Measurements from ENCODE around the gene TREX2. TPM values are rescaled to one million over a fixed set of nuclear protein-coding genes. Genes with fewer than 3 reads are reported as not detected.
"Not testable (repeated sequence)": the region's sequence is repeated elsewhere in the genome, so short reads cannot be mapped to it uniquely, and the experiment has no call there.

Gene TREX2
- total RNA-seq, 2 experiments from 2014 or later: 1.8 to 2.0 TPM

- H3K9me3 Mint-ChIP-seq (ENCODE audit: low read depth): no peaks in the 10 kb centered on the region
- CTCF ChIA-PET: no interaction called here
- no peaks in the 10 kb centered on the region for H3K36me3 Mint-ChIP-seq
- H3K4me3 Mint-ChIP-seq: peak within 1 kb of the TSS; percentile 71
- H3K4me1 Mint-ChIP-seq: peaks cover 8% of the 10 kb centered on the region
- ATAC-seq (peak; percentile 69), DNase-seq (peak; percentile 41)
- no peak within 1 kb of the TSS for H3K27ac Mint-ChIP-seq
- peaks cover 8% of the 10 kb centered on the region for H3K27me3 Mint-ChIP-seq
Measured at GRCh38 chrX:153411255-153411987, 34.4 kb downstream of the TREX2 start, which contains the start of gene ZFP92. TSS of gene ZFP92 (plus strand) at chrX:153411472. CDS start at chrX:153418323, 6,851 bp downstream.

- Mint-ChIP-seq H3K27me3 (peaks cover 8% of the 10 kb centered on the region), H3K4me3 (peak overlapping the region; percentile 49), H3K9me3 (ENCODE audit: low read depth) (no peaks in the 10 kb centered on the region), H3K27ac (no peak overlapping the region), H3K36me3 (no peaks in the 10 kb centered on the region), H3K4me1 (peaks cover 8% of the 10 kb centered on the region)
- CTCF ChIA-PET: no interaction called here
- ATAC-seq: no peak
- DNase-seq: no peak
Measured at GRCh38 chrX:153410888-153411254, 35.0 kb downstream of the TREX2 start.

- Mint-ChIP-seq H3K4me1 (peaks cover 8% of the 10 kb centered on the region), H3K36me3 (no peaks in the 10 kb centered on the region), H3K27me3 (peaks cover 8% of the 10 kb centered on the region), H3K9me3 (ENCODE audit: low read depth) (no peaks in the 10 kb centered on the region), H3K27ac (no peak overlapping the region), H3K4me3 (no peak overlapping the region)
- CTCF ChIA-PET: no interaction called here
- no peak for DNase-seq
- ATAC-seq: no peak
Measured at GRCh38 chrX:153410373-153410772, 35.5 kb downstream of the TREX2 start.

GRCh38 chrX:153409414-153410101, 36.3 kb downstream of the TREX2 start:
- Mint-ChIP-seq H3K27me3 (peaks cover 8% of the 10 kb centered on the region), H3K9me3 (ENCODE audit: low read depth) (no peaks in the 10 kb centered on the region), H3K4me3 (no peak overlapping the region), H3K36me3 (no peaks in the 10 kb centered on the region), H3K27ac (no peak overlapping the region), H3K4me1 (peaks cover 16% of the 10 kb centered on the region)
- DNase-seq (no peak), ATAC-seq (no peak)
- CTCF ChIA-PET: no interaction called here

- CTCF ChIA-PET: interaction anchor here (1.2 kb wide), 1 partner anchor 10 kb away, joined by 3 read pairs; no protein-coding TSS in a partner anchor
- no peaks in the 10 kb centered on the region for H3K9me3 Mint-ChIP-seq (ENCODE audit: low read depth)
- no peak overlapping the region for H3K27ac Mint-ChIP-seq
- peaks cover 8% of the 10 kb centered on the region for H3K27me3 Mint-ChIP-seq
- ATAC-seq (no peak), DNase-seq (no peak)
- H3K36me3 Mint-ChIP-seq: no peaks in the 10 kb centered on the region
- H3K4me3 Mint-ChIP-seq: no peak overlapping the region
- peaks cover 20% of the 10 kb centered on the region for H3K4me1 Mint-ChIP-seq
Measured at GRCh38 chrX:153408871-153409351, 36.9 kb downstream of the TREX2 start.

- Mint-ChIP-seq H3K9me3 (ENCODE audit: low read depth) (no peaks in the 10 kb centered on the region), H3K36me3 (no peaks in the 10 kb centered on the region), H3K4me3 (no peak overlapping the region), H3K27me3 (peaks cover 11% of the 10 kb centered on the region), H3K27ac (no peak overlapping the region), H3K4me1 (peaks cover 22% of the 10 kb centered on the region)
- CTCF ChIA-PET: interaction anchor here (1.2 kb wide), 1 partner anchor 9 kb away, joined by 3 read pairs; no protein-coding TSS in a partner anchor
- ATAC-seq: no peak
- no peak for DNase-seq
Measured at GRCh38 chrX:153408221-153408721, 37.6 kb downstream of the TREX2 start.

- Mint-ChIP-seq H3K9me3 (ENCODE audit: low read depth) (no peaks in the 10 kb centered on the region), H3K27me3 (peaks cover 15% of the 10 kb centered on the region), H3K4me1 (peaks cover 24% of the 10 kb centered on the region), H3K4me3 (no peak overlapping the region), H3K27ac (no peak overlapping the region), H3K36me3 (no peaks in the 10 kb centered on the region)
- CTCF ChIA-PET: interaction anchor here (1.2 kb wide), 1 partner anchor 9 kb away, joined by 3 read pairs; no protein-coding TSS in a partner anchor
- no peak for DNase-seq
- ATAC-seq: no peak
Measured at GRCh38 chrX:153407736-153408135, 38.1 kb downstream of the TREX2 start.

- DNase-seq (no peak), ATAC-seq (no peak)
- no peak overlapping the region for H3K4me3 Mint-ChIP-seq
- no peaks in the 10 kb centered on the region for H3K36me3 Mint-ChIP-seq
- CTCF ChIA-PET: no interaction called here
- H3K27me3 Mint-ChIP-seq: peaks cover 13% of the 10 kb centered on the region
- H3K4me1 Mint-ChIP-seq: peaks cover 20% of the 10 kb centered on the region
- H3K9me3 Mint-ChIP-seq (ENCODE audit: low read depth): no peaks in the 10 kb centered on the region
- H3K27ac Mint-ChIP-seq: no peak overlapping the region
Measured at GRCh38 chrX:153406903-153407302, 39.0 kb downstream of the TREX2 start.

GRCh38 chrX:153406011-153406410, 39.8 kb downstream of the TREX2 start:
- DNase-seq (no peak), ATAC-seq (no peak)
- Mint-ChIP-seq H3K4me1 (peaks cover 18% of the 10 kb centered on the region), H3K36me3 (no peaks in the 10 kb centered on the region), H3K27me3 (peaks cover 11% of the 10 kb centered on the region), H3K27ac (no peak overlapping the region), H3K9me3 (ENCODE audit: low read depth) (no peaks in the 10 kb centered on the region), H3K4me3 (no peak overlapping the region)
- CTCF ChIA-PET: no interaction called here

GRCh38 chrX:153405426-153405825, 40.4 kb downstream of the TREX2 start:
- Mint-ChIP-seq H3K4me1 (peaks cover 16% of the 10 kb centered on the region), H3K27me3 (peaks cover 7% of the 10 kb centered on the region), H3K9me3 (ENCODE audit: low read depth) (no peaks in the 10 kb centered on the region), H3K27ac (no peak overlapping the region), H3K36me3 (no peaks in the 10 kb centered on the region), H3K4me3 (no peak overlapping the region)
- ATAC-seq (no peak), DNase-seq (no peak)
- CTCF ChIA-PET: no interaction called here

- H3K4me3 Mint-ChIP-seq; H3K36me3 Mint-ChIP-seq; H3K27ac Mint-ChIP-seq; CTCF ChIA-PET; H3K27me3 Mint-ChIP-seq; H3K9me3 Mint-ChIP-seq (ENCODE audit: low read depth): not testable (repeated sequence)
- DNase-seq (peak; percentile 75), ATAC-seq (peak; percentile 46)
- H3K4me1 Mint-ChIP-seq: peaks cover 21% of the 10 kb centered on the region
Measured at GRCh38 chrX:153404333-153404732, 41.5 kb downstream of the TREX2 start.

- no peak for DNase-seq
- Mint-ChIP-seq H3K9me3 (ENCODE audit: low read depth) (no peaks in the 10 kb centered on the region), H3K27ac (no peak within 1 kb of the TSS), H3K4me1 (peaks cover 23% of the 10 kb centered on the region), H3K27me3 (peaks cover 7% of the 10 kb centered on the region), H3K36me3 (no peaks in the 10 kb centered on the region), H3K4me3 (no peak within 1 kb of the TSS)
- CTCF ChIA-PET: no interaction called here
- no peak for ATAC-seq
Measured at GRCh38 chrX:153401133-153401764, 44.6 kb downstream of the TREX2 start, which contains the start of gene PNMA6E. TSS of gene PNMA6E (minus strand) at chrX:153401350. CDS start at chrX:153398849, 2,501 bp downstream.

All from activated CD8-positive, alpha-beta memory T cell treated with anti-CD3 and anti-CD28 coated beads, Interleukin-2, amount 10 ng/mL, durations not matched to agents 7 days and 5 days (primary cell).